ENCODE data around the gene IL25.
A peak's percentile ranks its signal among the peaks of the same experiment; 100 is the strongest.

IL25 gene

DNA sequence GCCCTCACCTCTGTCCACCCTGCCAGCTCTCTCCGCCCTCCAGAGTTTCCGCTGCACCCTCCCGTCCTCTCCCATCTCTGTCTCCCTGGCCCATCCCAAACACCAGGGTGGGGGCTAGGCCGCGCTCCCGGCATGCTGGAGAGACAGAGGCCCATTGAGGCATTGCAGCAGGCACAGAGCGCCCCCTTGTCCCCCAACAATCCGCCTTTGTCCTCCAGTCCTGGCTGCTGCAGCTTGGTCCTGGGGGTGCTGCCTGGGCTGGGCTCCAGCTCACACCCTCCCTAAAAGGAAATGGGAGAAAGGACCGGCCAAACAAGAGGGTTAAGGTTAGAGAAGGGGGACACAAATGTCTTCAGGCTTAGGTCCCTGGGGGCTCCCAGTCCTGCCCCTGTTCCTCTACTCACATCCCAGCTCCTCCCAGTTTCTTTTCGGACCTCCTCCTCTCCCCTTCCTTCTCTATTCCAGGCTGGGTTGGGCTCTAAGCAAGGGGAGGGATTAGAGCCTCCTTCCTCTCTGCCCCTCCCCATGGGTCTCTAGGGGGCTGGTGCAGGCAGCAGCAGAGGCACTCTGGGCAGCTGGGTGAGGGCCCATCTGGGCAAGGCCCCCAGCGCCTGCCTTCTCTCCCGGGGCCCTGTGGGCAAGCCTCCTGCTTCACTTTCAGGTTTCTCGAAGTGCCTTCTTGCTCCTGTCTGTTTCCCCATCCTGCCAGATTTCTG is 4.0 kb downstream of the IL25 start, which contains the start of gene CMTM5:
Gene CMTM5, plus strand, starts transcription at position 565 of the 716 bp plus-strand sequence. CDS start 206 bp downstream, outside the sequence.
- TF ChIP-seq, protein P1, sequence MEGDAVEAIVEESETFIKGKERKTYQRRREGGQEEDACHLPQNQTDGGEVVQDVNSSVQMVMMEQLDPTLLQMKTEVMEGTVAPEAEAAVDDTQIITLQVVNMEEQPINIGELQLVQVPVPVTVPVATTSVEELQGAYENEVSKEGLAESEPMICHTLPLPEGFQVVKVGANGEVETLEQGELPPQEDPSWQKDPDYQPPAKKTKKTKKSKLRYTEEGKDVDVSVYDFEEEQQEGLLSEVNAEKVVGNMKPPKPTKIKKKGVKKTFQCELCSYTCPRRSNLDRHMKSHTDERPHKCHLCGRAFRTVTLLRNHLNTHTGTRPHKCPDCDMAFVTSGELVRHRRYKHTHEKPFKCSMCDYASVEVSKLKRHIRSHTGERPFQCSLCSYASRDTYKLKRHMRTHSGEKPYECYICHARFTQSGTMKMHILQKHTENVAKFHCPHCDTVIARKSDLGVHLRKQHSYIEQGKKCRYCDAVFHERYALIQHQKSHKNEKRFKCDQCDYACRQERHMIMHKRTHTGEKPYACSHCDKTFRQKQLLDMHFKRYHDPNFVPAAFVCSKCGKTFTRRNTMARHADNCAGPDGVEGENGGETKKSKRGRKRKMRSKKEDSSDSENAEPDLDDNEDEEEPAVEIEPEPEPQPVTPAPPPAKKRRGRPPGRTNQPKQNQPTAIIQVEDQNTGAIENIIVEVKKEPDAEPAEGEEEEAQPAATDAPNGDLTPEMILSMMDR (IDR thresholded peaks at IDR 0.05; ENCODE audit: low read depth, low read length) = no peak
- H3K4me3 ChIP-seq (ENCODE audit: low read depth, low read length) = no peak within 1 kb of the TSS

DNA sequence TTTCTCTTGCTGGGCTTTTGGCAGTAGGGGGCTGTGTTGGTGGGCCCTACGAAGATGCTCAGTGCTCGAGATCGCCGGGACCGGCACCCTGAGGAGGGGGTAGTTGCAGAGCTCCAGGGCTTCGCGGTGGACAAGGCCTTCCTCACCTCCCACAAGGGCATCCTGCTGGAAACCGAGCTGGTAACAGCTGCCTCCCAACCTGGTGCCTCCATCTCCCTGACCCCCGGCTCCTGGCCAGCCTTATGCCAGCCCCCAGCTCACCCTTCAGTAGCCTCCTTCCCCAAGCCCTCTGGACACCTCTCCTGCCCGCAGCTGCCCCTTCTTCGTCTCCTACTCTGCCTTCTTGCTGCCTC is 4.6 kb downstream of the IL25 start:
- TF ChIP-seq, protein P1 (IDR thresholded peaks at IDR 0.05; ENCODE audit: low read depth, low read length) = no peak
- H3K4me3 ChIP-seq (ENCODE audit: low read depth, low read length) = no peak overlapping the region

DNA sequence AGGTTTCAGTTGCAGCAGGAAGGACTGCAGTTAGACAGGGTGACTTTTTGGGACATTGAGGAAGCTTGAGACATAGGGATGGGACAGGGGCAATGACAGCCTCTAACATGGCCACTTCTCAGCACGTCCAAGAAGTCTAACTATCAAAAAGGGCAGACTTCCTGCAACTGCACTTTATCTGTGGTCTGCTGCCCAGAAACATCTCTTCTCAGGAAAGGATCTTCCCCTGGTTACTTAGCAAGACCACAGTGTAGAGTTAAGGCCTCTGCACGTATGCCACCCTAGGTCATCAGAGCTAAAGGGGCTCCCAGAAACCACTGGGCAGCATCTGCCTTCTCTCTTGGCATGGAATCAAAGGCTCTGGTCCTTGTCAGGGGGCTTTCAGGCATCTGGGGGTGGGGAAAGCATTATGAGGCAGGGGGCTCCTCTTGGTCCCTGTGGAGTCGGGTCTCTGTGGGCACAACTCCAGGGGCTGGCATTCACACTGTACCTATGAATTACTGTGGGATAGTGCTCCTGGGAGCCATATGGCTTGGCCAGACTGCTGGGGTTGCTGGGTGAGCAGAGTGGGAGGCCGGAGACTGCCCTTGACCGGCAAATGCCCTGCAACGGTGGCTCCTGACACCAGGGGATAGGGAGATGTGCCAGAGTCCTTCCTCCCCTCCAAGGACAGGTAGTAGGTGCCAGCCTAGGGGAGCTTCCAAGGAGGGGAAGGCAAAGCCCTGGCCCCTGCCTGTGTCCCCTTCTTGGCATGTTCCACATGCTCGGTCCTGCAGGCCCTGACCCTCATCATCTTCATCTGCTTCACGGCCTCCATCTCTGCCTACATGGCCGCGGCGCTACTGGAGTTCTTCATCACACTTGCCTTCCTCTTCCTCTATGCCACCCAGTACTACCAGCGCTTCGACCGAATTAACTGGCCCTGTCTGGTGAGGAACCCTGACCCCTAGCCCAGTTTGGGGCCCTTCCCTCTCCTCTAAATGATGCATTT is 5.3 kb downstream of the IL25 start:
- H3K4me3 ChIP-seq (ENCODE audit: low read depth, low read length) = no peak overlapping the region
- TF ChIP-seq, protein P1 (IDR thresholded peaks at IDR 0.05; ENCODE audit: low read depth, low read length) = no peak

DNA sequence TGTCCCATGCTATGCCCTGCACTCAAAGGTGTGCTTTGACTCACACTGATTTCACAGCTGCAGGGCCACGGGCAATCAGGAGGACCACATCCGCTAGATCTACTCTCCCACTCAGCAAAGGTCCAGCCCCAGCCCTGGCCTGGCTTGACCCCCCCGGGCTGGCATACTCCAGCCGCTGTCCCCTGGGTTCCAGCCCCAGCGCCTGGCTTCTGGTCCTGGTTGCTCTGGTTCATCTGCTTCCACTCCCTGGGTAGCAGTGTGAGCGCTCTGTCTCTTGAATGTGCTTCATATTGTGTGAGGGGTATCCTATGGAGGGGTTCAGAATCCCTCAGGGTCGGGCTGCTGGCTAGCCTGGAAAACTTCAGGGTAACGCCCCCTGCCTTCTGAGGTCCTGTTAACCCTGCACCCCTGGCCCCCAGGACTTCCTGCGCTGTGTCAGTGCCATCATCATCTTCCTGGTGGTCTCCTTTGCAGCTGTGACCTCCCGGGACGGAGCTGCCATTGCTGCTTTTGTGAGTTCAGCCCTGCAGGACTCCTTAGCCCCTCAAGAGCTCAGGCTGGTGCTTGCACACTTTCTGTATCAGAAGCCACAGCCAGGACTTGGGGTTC is 6.1 kb downstream of the IL25 start:
- H3K4me3 ChIP-seq (ENCODE audit: low read depth, low read length) = no peak overlapping the region
- TF ChIP-seq, protein P1 (IDR thresholded peaks at IDR 0.05; ENCODE audit: low read depth, low read length) = no peak

DNA sequence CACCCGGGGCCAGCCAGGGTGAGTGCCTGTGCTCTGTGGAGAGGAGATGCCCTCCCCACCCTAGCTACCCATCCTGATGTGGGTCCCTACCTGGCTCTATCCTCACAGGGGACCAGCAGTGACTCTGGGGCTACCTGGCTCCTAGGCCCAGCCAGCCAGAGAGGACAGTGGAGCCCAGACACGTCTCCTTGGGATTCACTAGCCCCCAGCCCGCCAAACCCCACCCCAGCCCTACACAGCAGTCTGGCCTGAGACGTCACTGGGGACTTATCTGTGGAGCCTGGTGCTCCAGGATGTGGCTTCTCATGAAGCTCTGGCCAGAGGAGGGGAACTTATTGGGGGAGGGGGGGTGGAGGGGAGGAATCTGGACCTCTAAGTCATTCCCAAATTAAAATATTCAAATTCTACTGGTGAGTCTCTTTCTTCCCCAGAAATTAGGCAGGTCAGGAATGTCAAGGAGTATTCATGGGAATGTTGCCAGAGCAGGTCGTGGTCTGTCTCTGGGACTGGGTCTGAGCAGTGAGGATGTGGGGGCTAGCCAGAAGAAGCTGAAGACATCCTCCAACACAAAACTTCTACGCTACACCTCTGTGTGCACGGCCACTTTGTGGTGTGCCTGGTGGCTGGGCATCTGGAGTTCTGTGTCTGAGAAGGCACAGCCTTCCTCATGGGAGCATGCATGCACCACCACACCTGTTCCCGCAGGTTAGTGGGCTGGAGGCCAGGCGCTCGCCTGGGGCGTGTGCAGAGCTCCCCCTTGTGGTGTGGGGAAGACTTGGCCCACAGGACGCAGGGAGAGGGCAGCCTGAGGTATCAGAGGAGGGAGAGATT is 7.0 kb downstream of the IL25 start:
- no peak overlapping the region for H3K4me3 ChIP-seq (ENCODE audit: low read depth, low read length)
- TF ChIP-seq, protein P1 (IDR thresholded peaks at IDR 0.05; ENCODE audit: low read depth, low read length) = peak; percentile 94

DNA sequence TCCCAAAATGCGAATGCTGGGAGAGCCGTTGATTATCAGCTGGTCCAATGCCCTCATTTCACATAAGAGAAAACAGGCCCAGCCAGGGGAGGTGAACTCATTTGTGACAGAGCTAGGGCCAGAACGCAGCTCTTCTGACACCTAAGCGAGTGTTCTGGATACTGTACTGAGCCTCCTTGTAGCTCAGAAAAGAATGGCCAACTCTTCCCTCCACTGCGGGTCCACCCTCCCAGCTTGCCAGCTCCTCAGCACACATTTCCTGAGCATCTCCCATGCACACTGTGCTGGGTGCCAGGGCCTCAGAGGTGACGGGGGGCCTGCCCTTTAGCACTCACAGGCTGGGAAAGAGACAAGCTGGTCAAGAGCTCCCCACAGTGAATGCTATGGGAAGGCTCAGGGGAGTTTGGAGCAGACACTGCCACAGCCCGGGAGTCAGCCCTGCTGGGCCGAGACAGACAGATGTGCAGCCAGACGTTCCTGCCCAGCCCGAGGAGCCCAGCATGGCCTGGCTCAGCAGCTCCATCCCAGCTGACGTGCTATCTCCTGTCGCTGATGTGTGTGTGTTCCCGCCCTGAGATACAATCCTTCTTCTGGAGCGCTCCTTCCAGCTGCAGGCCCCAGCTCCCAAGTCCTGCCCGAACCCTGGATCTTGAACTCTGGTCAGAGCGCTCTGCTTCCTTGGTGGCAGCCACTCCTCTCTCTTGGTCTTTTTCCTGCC is 7.7 kb downstream of the IL25 start:
- TF ChIP-seq, protein P1 (IDR thresholded peaks at IDR 0.05; ENCODE audit: low read depth, low read length) = no peak
- no peak overlapping the region for H3K4me3 ChIP-seq (ENCODE audit: low read depth, low read length)

Data from WI38 (cell line).